ENCODE results near the gene TJAP1.
"Not testable (repeated sequence)": the region's sequence is repeated elsewhere in the genome, so short reads cannot be mapped to it uniquely, and the experiment has no call there.

Gene TJAP1

GRCh38 chr6:43453831-43454230, 23.5 kb upstream of the TJAP1 start:
- no peak for DNase-seq

GRCh38 chr6:43454290-43454695, 23.1 kb upstream of the TJAP1 start:
- DNase-seq = peak; percentile 48 to 55

GRCh38 chr6:43454696-43455530, 22.5 kb upstream of the TJAP1 start:
- peak in 1 of 2 experiments; percentile 7 for DNase-seq

- DNase-seq = peak; percentile 7 to 9
Observed at GRCh38 chr6:43455531-43456428, 21.6 kb upstream of the TJAP1 start, which contains the start of gene DLK2. TSS of gene DLK2 (minus strand) at chr6:43455548. CDS start at chr6:43454825, 723 bp downstream.

GRCh38 chr6:43457643-43458042, 19.7 kb upstream of the TJAP1 start:
- DNase-seq = no peak

- DNase-seq = not testable (repeated sequence)
Observed at GRCh38 chr6:43458154-43458553, 19.2 kb upstream of the TJAP1 start.

- DNase-seq = no peak
Observed at GRCh38 chr6:43459535-43459934, 17.8 kb upstream of the TJAP1 start.

- no peak for DNase-seq
Observed at GRCh38 chr6:43460032-43460431, 17.3 kb upstream of the TJAP1 start.

GRCh38 chr6:43461936-43462335, 15.4 kb upstream of the TJAP1 start:
- DNase-seq = no peak

GRCh38 chr6:43464337-43464736, 13.0 kb upstream of the TJAP1 start:
- DNase-seq = no peak

GRCh38 chr6:43465948-43466347, 11.4 kb upstream of the TJAP1 start:
- no peak for DNase-seq

GRCh38 chr6:43467265-43467664, 10.1 kb upstream of the TJAP1 start:
- DNase-seq = not testable (repeated sequence)

GRCh38 chr6:43467752-43468151, 9.6 kb upstream of the TJAP1 start:
- DNase-seq = no peak

- no peak for DNase-seq
Observed at GRCh38 chr6:43468240-43468639, 9.1 kb upstream of the TJAP1 start.

GRCh38 chr6:43468748-43469681, 8.4 kb upstream of the TJAP1 start:
- DNase-seq = peak; percentile 10 to 66

- no peak for DNase-seq
Observed at GRCh38 chr6:43469947-43470346, 7.4 kb upstream of the TJAP1 start.

- no peak for DNase-seq
Observed at GRCh38 chr6:43471399-43471798, 6.0 kb upstream of the TJAP1 start.

- no peak for DNase-seq
Observed at GRCh38 chr6:43472515-43472914, 4.9 kb upstream of the TJAP1 start.

GRCh38 chr6:43475516-43475915, 1.9 kb upstream of the TJAP1 start:
- no peak for DNase-seq

GRCh38 chr6:43476746-43477145, 624 bp upstream of the TJAP1 start:
- DNase-seq = no peak

GRCh38 chr6:43478008-43478372, 620 bp downstream of the TJAP1 start:
- DNase-seq = no peak

- DNase-seq = no peak
Observed at GRCh38 chr6:43481075-43481474, 3.7 kb downstream of the TJAP1 start.

Measured in NCI-H2081 (cell line).